ENCODE measurements around the gene SLC29A4. TPM values are rescaled to one million over a fixed set of nuclear protein-coding genes. Genes with fewer than 3 reads are reported as not detected.
"Not testable (repeated sequence)": the region's sequence is repeated elsewhere in the genome, so short reads cannot be mapped to it uniquely, and the experiment has no call there.

The SLC29A4 gene
- total RNA-seq, 4 donors from 2014 or later = 1.7 to 5.4 (median 3.6) TPM

DNA sequence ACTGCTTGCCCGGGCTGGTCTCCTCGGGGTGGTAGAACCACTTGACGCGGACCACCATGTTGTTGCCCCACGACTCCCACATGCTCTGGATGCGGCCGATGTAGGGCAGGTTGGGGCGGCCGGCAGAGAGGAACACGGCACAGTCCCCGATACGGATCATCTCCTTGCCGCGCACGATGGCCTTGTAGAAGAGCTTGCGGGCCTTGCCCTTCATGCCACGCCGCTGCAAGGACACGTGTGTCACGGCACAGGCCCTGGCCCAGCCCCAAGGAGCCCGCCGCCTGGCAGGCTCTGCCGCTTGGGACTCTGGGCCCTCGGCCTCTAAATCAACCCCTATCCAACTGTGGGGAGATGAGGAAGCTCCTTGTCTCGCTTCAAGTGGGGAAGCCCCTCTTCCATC lies 26.4 kb downstream of the SLC29A4 start:
- Histone ChIP-seq H3K36me3 (peaks cover 0 to 53% of the 10 kb centered on the region in 2 donors), H3K27me3 (no peaks in the 10 kb centered on the region), H3K4me3 (no peak overlapping the region), H3K27ac (no peak overlapping the region), H3K4me1 (no peaks in the 10 kb centered on the region), H3K9me3 (no peaks in the 10 kb centered on the region)
- intact Hi-C loops (cut with DNase I; ENCODE audit: low total_unique reads) (no loop called here), in situ Hi-C loops (cut with MboI; ENCODE audit: low sequenced_read_pairs in 4 of 4) (no loop called here)
- no peak for DNase-seq
- ATAC-seq = no peak
- no peak for TF ChIP-seq POLR2A (IDR thresholded peaks at IDR 0.05)

DNA sequence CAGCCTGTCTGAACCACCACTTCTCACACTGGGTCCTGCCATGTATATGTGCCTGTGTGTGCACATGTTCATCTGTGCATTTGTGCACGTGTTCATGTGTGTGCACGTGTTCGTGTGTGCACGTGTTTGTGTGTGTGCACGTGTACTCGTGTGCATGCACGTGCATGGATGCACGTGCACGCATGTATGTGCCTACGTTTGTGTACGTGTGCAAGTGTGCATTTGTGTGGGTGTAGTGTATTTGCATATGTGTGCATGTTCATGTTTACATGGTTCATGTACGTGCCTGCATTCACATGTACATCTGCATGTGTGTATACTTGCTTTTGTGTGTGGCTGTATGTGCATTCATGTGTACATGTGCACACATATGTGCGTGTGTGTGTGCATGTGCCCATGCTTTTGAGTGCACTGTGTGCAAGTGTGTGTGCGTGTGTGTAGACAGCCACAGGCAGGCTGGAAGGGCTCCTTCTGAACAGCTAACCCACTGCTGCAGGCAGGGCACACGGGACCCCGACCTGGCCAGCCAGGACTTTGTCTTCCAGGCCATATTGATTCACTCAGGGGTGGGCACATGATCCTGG lies 28.2 kb downstream of the SLC29A4 start:
- no peaks in the 10 kb centered on the region for H3K4me1 ChIP-seq
- in situ Hi-C loops (cut with MboI; ENCODE audit: low sequenced_read_pairs in 4 of 4) (no loop called here), intact Hi-C loops (cut with DNase I; ENCODE audit: low total_unique reads) (no loop called here)
- no peaks in the 10 kb centered on the region for H3K9me3 ChIP-seq
- no peak overlapping the region for H3K27ac ChIP-seq
- H3K36me3 ChIP-seq = peaks cover 0 to 67% of the 10 kb centered on the region in 2 donors
- DNase-seq (no peak), ATAC-seq (no peak)
- no peak overlapping the region for H3K4me3 ChIP-seq
- no peaks in the 10 kb centered on the region for H3K27me3 ChIP-seq
- no peak for TF ChIP-seq POLR2A (IDR thresholded peaks at IDR 0.05)
- TF ChIP-seq, protein P1, sequence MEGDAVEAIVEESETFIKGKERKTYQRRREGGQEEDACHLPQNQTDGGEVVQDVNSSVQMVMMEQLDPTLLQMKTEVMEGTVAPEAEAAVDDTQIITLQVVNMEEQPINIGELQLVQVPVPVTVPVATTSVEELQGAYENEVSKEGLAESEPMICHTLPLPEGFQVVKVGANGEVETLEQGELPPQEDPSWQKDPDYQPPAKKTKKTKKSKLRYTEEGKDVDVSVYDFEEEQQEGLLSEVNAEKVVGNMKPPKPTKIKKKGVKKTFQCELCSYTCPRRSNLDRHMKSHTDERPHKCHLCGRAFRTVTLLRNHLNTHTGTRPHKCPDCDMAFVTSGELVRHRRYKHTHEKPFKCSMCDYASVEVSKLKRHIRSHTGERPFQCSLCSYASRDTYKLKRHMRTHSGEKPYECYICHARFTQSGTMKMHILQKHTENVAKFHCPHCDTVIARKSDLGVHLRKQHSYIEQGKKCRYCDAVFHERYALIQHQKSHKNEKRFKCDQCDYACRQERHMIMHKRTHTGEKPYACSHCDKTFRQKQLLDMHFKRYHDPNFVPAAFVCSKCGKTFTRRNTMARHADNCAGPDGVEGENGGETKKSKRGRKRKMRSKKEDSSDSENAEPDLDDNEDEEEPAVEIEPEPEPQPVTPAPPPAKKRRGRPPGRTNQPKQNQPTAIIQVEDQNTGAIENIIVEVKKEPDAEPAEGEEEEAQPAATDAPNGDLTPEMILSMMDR (IDR thresholded peaks at IDR 0.05 in 4 of 5, conservative IDR thresholded peaks at IDR 0.05 in 1 of 5) = no peak

DNA sequence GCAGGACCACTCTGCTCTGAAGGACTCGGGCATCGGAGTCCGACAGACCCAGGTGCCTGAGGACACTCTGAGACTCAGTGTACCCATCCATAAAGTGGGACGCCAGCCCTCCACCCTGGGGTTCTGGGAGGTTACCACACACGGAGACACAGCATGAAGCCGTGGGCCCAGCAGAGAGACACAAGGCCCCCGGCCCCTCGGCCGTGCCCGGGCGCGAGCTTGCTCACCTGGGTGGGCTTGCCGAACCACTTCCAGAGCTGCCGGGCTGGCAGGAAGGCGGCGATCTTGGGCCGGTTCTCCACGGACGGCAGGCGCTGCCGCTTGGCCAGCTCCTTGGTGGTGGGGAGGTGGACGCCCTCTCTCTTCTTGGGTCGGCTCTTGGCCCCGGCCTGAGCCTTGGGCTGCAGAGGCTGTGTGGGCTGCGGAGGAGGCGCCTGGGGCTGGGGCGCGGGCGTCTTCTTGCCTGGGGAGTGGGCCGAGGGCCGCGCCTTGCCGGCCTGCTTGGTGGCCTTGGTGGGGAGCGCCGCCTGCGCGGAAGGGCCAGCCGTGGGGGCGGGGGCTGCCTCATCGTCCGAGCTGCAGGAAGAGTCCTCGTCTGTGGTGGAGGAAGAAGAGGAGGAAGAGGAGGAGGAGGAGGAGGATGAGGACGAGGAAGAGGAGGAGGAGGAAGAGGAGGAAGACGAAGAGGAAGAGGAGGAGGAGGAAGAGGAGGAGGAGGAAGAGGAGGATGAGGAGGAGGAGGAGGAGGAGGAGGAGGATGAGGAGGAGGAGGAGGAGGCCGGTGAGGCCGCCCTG lies 29.7 kb downstream of the SLC29A4 start:
- in situ Hi-C loops (cut with MboI; ENCODE audit: low sequenced_read_pairs in 4 of 4); H3K4me3 ChIP-seq; H3K4me1 ChIP-seq; H3K27me3 ChIP-seq; DNase-seq; ATAC-seq; H3K27ac ChIP-seq; H3K9me3 ChIP-seq; intact Hi-C loops (cut with DNase I; ENCODE audit: low total_unique reads): not testable (repeated sequence)
- peaks cover 0 to 65% of the 10 kb centered on the region in 2 donors for H3K36me3 ChIP-seq

DNA sequence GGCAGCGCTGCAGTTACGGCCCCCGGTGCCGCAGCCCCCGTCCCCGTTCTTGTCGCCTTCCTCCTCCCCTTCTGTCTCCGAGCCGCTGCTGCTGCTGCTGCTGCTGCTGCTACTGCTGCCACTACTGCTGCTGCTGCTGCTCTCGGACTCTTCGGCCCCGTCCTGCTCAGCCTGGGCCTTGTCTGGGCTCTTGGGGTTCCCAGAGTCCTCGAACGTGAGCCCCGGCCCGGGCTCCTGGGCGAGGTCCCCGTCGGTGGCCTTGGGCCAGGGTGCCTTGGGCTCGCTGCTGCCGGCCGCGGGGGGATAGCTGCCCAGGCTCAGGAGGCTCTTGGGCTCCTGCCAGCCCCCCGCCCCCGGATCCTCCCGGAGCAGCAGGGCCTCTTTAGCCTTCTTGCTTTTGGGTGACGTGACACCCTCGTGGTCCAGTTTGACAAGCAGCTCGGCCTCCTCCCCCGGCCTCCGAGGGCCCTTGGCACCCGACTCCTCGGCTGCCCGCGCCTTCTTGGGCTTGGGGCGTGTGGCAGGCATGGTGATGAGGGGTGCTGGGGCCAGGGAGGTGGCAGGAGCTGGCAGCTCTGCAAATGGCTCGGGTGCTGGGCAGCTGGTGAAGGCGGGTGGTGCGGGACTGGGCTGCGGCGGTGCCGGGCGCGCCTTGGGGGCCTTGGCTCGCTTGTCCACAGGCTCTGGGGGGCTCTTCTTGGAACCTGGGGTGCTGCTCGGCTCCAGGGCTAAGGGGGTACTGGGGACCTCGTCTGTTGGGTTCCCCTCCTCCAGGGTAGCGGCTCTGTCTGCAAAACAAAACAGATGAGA lies 30.5 kb downstream of the SLC29A4 start:
- ATAC-seq; H3K27ac ChIP-seq; H3K4me3 ChIP-seq; H3K27me3 ChIP-seq; H3K4me1 ChIP-seq; H3K9me3 ChIP-seq; intact Hi-C loops (cut with DNase I; ENCODE audit: low total_unique reads); DNase-seq; in situ Hi-C loops (cut with MboI; ENCODE audit: low sequenced_read_pairs in 4 of 4): not testable (repeated sequence)
- H3K36me3 ChIP-seq = peaks cover 0 to 64% of the 10 kb centered on the region in 2 donors

DNA sequence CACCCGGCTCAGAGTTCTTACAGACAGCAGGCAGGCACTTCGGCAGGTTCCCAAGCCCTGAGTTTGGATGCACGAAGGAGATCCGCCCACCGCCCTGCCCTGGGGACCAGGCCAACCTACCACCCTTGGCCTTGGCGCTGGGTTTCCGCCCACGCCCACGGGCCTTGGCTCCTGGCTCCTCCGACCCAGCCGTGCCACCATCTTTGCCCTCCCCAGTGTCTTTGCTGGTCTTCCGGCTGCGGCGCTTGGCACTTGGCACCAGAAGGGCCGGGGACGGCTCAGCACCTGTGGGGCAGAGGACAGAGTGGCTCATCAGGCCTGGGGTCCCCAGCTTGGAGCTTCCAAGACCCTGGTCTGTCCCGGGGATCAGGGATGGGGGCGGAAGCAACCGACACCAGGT lies 32.1 kb downstream of the SLC29A4 start:
- in situ Hi-C loops (cut with MboI; ENCODE audit: low sequenced_read_pairs in 4 of 4) = no loop called here
- no peak overlapping the region for H3K4me3 ChIP-seq
- no peak for ATAC-seq
- TF ChIP-seq POLR2A (IDR thresholded peaks at IDR 0.05) = no peak
- TF ChIP-seq, protein P1 (IDR thresholded peaks at IDR 0.05 in 4 of 5, conservative IDR thresholded peaks at IDR 0.05 in 1 of 5) = no peak
- H3K27me3 ChIP-seq = no peaks in the 10 kb centered on the region
- peaks cover 5 to 68% of the 10 kb centered on the region in 2 donors for H3K36me3 ChIP-seq
- no peaks in the 10 kb centered on the region for H3K4me1 ChIP-seq
- H3K9me3 ChIP-seq = peaks cover 0 to 6% (median 0%) of the 10 kb centered on the region in 3 donors
- no peak overlapping the region for H3K27ac ChIP-seq
- intact Hi-C loops (cut with DNase I; ENCODE audit: low total_unique reads) = no loop called here
- no peak for DNase-seq

DNA sequence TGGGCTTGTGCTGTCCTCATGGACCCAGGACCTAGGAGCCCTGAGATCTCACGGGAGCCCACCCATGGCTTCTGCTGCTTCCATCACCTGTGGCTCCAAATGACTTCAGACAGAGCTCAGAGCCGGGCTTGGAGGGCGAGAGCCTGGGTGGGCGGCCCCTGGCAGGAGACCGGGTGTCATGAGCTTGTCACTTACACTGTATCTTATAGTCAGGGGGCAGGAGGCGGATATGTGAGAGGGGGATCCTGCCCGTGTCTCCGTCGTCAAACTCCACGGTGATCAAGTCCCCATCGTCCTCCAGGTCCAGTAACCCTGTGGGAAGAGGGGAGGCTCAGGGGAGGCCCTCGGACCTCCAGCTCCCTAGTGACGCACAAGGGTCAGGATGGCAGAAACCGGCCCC lies 33.0 kb downstream of the SLC29A4 start:
- in situ Hi-C loops (cut with MboI; ENCODE audit: low sequenced_read_pairs in 4 of 4) (no loop called here), intact Hi-C loops (cut with DNase I; ENCODE audit: low total_unique reads) (no loop called here)
- no peak for TF ChIP-seq POLR2A (IDR thresholded peaks at IDR 0.05)
- TF ChIP-seq, protein P1 (IDR thresholded peaks at IDR 0.05 in 4 of 5, conservative IDR thresholded peaks at IDR 0.05 in 1 of 5) = no peak
- H3K27me3 ChIP-seq = no peaks in the 10 kb centered on the region
- H3K36me3 ChIP-seq = peaks cover 5 to 70% of the 10 kb centered on the region in 2 donors
- DNase-seq = no peak
- no peak for ATAC-seq
- no peaks in the 10 kb centered on the region for H3K4me1 ChIP-seq
- H3K4me3 ChIP-seq = no peak overlapping the region
- no peak overlapping the region for H3K27ac ChIP-seq
- peaks cover 0 to 6% (median 0%) of the 10 kb centered on the region in 3 donors for H3K9me3 ChIP-seq

DNA sequence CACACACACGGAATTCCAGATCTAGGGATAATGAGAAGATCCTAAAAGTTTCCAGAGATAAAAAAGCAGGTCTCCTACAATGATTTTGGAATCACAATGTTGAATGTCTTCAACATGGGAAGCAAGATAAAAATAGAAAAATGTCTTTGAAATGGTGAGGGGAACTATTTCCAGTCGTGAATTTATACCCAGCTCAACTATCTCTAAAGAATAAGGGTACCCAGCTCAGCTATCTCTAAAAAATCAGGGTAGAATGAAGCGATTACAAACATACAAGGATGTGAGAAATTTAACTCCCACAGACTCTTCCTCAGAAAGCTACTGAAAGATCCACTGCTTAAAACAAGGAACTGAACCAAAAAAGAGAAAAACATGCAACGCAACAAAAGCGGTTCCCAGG lies 35.9 kb downstream of the SLC29A4 start:
- H3K27ac ChIP-seq; H3K9me3 ChIP-seq; H3K4me3 ChIP-seq; in situ Hi-C loops (cut with MboI; ENCODE audit: low sequenced_read_pairs in 4 of 4); intact Hi-C loops (cut with DNase I; ENCODE audit: low total_unique reads); DNase-seq; H3K4me1 ChIP-seq; ATAC-seq; H3K27me3 ChIP-seq: not testable (repeated sequence)
- H3K36me3 ChIP-seq = peaks cover 5 to 63% of the 10 kb centered on the region in 2 donors

All from gastrocnemius medialis (tissue), 4 donors.